T-helper 22 cell (primary cell): ENCODE measurements around the gene APOL1.
A peak's percentile ranks its signal among the peaks of the same experiment; 100 is the strongest.
"Not testable (repeated sequence)": the region's sequence is repeated elsewhere in the genome, so short reads cannot be mapped to it uniquely, and the experiment has no call there.

ENCODE experiments used
- DNase-seq: peaks from one replicate; pipeline ENCODE4 v3.0.0-alpha.2; 2020; ENCODE audit warnings: low read depth

Gene APOL1

DNA sequence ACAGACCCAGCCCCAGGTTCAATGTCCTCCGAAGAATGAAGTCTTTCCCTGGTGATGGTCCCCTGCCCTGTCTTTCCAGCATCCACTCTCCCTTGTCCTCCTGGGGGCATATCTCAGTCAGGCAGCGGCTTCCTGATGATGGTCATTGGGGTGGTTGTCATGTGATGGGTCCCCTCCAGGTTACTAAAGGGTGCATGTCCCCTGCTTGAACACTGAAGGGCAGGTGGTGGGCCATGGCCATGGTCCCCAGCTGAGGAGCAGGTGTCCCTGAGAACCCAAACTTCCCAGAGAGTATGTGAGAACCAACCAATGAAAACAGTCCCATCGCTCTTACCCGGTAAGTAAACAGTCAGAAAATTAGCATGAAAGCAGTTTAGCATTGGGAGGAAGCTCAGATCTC is 14.1 kb downstream of the APOL1 start:
- no peak for DNase-seq

DNA sequence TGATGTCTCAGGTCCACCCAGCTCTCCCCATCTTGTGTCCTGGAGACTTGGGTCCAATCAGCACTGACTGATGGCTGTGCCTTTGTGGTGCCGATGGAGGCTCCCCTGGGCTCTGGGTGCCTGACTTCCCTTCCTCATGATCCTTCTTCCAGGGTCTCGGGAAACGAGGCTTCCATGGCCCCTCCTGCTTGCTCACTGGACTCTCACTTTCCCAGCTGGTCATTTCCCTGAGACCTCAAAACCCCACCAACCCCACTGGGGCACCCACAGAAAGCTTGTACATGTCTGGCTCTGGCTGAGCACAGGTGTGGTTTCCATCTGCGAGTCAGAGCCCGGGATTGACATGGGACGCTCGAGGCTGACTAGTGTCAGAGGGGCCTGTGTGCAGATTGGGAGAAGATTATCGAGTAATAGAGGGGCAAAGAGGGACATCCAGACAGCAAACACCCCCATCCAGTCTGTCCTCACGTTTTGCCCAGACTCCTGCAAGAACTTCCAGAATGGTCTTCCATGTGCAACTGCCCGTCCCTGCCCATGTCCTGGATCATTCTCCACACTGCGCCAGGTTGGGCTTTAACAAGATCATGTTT is 15.1 kb downstream of the APOL1 start:
- DNase-seq = no peak

DNA sequence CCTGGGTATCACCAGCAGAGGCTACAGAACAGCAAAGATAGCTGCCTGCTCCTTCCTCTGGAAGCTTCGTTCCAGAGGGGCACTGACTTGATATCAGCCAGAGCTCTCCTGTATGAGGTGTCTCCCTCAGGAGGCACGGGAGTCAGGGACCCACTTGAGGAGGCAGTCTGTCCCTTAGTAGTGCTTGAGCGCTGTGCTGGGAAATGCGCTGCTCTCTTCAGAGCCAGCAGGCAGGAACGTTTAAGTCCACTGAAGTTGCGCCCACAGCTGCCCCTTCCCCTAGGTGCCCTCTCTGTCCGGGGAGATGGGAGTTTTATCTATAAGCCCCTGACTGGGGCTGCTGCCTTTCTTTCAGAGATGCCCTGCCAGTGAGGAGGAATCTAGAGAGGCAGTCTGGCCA is 18.3 kb downstream of the APOL1 start:
- DNase-seq = not testable (repeated sequence)

DNA sequence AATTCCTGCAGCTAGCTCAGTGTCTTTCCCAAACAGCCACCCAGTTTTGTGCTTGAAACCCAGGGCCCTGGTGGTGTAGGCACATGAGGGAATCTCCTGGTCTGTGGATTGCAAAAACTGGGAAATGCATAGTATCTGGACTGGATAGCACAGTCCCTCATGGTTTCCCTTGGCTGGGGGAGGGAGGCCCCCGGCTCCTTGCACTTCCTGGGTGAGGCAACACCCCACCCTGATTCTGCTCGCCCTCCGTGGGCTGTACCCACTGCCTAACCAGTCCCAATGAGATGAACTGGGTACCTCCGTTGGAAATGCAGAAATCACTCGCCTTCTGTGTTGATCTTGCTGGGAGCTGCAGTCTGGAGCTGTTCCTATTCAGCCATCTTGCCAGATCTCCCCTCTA is 19.0 kb downstream of the APOL1 start:
- DNase-seq = not testable (repeated sequence)

DNA sequence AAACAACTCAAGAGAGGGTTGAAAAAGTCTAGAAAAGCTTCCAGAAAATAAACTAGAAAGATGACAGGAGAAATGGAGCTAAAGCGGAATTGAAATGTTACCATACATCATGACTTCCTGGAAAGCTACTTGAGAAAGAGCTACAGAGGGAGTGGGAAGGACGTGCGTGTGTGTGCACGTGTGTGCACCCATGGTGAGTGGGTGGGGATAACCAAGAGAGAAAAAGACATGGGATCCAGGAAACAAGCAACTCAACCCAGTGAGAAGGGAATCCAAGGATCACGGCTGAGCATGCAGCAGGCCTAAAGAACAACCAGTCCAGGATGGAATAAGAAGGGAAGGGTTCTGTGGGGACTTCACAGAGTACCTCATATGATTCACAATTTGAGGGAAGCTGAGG is 21.6 kb downstream of the APOL1 start:
- DNase-seq = no peak

DNA sequence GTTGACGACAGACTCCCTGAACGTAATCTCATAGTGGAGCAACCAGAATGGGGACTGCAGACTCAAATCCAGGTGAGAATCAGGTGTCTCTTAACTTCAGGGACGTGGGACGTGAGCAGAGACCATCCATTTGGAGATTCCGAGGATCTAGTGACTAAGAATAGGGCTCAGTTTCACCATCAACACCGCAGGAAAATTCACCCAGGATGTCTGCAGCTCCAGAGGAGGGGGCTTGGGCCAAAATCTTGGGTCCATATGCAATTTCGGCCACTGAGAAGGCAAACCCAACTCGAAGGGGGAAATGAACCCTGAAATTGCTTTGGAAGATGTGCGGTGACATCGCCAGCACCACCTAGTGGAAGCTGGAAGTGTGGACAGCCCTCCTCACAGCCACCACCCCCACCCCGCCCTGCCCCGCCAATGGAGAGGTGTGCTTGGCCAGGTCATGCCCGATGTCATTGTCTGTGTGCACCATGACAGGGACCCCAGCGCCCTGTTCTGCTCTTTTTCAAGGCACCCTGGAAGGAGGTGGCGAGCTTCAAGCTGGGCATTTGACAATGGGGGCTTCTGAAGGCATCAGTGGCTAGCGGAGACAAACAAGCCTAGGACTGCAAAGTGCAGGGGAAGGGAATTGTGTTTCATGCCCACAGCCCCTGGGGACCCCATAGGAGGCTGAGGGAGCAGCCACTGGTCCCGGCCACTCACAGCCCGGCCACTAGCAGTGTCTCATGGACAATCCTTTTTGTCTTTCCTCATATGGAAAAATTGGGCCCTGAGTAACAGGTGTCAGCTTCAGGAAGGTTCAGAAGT is 24.8 kb downstream of the APOL1 start:
- DNase-seq = peak; percentile 43

DNA sequence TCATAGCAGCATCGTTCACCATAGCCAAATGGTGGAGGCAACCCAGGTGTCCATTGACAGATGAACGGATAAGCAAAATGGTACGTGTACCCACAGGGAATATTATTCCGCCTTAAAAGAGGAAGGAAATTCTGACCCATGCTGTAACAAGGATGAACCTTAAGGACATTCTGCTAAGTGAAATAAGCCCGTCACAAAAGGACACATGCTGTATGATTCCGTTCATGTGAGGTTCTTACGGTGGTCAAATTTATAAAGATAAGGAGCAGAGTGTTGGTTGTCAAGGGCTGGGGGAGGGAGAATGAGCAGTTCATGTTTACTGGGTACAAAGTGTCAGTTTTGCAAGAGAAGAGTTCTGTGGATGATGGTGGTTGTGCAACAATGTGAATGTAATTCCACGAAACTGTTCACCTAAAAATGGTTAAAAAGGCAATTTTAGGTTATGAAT is 26.3 kb downstream of the APOL1 start:
- DNase-seq = no peak

DNA sequence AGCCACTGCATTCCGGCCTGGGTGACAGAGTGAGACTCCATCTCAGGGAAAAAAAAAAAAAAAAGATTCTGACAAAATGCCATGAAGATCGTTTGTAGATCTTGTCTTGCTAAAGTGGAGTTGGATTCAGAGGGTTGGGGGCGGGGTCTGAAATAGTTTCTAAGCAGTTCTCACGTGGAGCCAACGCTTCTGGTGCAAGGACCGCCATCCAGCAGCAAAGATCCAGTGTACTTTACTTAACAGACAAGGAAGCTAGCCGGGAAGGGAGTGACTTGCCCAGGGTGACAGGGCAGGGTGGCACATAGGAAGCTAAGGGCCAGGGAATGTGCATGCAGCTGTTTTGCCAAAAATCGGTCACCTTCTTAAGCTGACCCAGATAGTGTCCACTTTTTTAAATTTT is 27.4 kb downstream of the APOL1 start:
- DNase-seq = no peak

DNA sequence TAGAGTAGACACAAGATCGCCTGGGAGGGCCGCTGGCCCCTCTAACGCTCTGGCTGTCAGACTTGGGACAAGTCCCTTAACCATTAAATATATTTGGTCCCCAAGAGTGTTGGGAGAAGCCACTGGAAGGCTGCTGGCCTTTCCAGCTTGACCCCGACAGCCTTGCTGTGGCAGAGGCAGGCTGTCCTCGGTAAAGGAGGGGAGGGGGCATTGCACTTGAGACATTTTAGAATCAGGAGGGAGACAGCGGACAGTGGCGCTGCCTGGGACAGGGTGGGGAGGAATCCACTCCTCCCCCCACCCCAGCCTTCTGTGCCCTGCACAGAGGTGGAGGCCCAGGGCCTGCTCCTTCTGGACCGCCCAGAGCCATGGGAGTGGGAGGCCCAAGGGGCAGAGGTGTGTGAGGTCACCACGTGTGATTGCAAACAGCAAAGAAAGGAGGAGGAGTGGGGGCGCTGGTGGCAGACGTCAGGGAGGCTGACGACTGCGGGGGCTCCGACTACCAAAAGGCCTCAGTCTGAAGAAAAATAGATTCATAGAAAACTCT is 28.9 kb downstream of the APOL1 start:
- DNase-seq = no peak

DNA sequence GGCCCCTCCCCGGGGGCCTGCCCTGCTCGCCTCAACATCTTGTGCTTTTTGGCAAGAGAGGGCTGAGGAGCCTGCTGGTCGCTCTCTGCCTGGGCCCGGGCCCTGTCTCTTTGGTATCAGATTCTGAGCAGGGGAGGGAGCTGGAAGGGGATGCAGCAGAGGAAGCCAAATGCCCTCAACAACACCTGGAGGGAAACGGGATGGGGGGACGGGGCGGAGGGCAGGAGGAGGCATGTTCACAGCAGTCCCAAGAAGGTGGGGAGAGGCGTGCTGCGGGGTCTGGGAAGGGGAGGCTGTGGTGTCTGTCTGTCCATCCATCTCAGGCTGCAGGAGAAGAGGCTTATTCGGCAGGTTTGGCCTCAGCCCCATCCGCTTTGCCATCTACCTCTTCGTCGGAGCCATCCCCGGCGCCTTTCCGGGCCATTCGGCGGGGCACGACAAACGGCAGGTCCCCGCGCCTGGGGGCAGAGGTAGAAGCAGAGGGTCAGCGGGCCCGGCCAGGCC is 29.4 kb downstream of the APOL1 start:
- no peak for DNase-seq

DNA sequence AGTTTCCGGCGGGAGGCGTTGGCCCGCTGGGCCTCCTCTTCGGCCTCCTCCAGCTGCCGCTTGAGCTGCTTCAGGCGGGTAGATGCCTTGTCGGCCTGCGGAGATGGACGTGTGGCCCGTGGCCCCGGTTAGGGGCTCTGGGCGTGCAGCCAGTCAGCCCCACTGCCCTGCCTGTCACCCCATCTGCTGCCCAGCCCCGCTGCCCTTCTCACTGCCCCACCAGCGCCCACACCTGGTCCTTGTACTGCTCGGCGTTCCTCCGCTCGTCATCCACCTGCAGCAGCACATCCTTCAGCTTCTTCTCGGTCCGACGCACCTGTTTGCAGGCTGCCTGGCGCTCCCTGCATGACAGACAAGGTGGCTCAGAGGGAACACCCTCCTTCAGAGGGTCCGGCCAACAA is 31.2 kb downstream of the APOL1 start:
- no peak for DNase-seq

DNA sequence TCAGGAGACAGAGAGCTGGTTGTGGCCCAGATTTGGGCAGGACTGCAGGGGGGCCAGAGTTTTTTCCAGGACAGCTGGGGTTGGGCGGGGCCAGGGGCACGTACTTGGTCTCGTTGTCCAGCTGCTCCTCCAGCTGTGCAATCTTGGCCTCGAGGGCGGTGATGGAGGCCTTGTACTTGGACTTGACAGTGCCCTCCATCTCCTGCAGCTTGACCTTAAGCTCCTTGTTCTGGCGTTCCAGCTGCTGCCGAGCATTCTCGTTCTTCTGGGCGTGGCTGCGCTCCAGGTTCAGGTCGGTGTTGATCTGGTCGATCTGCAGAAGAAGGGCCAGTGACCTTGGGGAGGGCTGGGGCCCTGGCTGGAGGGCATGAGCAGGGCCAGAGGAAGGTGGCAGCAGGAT is 32.1 kb downstream of the APOL1 start:
- DNase-seq = no peak

DNA sequence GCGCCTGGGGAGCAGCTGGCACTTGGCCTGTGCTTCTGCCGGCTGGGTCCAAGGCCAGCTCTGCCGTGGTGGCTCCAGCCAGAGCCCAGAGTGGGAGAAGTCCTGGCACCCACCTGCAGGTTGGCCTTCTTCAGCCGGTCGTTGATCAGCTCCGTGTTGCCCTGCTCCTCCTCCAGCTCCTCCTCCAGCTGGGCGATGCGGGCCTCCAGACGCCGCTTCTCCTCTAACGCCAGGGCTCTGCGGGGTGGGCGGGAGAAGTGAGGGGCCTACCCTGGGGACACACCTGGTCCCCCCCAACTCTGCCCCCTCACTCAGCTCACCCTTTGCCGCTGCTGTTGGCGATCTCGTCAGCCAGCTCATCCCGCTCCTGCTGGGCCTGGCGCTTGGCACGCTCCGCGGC is 32.6 kb downstream of the APOL1 start:
- DNase-seq = no peak

DNA sequence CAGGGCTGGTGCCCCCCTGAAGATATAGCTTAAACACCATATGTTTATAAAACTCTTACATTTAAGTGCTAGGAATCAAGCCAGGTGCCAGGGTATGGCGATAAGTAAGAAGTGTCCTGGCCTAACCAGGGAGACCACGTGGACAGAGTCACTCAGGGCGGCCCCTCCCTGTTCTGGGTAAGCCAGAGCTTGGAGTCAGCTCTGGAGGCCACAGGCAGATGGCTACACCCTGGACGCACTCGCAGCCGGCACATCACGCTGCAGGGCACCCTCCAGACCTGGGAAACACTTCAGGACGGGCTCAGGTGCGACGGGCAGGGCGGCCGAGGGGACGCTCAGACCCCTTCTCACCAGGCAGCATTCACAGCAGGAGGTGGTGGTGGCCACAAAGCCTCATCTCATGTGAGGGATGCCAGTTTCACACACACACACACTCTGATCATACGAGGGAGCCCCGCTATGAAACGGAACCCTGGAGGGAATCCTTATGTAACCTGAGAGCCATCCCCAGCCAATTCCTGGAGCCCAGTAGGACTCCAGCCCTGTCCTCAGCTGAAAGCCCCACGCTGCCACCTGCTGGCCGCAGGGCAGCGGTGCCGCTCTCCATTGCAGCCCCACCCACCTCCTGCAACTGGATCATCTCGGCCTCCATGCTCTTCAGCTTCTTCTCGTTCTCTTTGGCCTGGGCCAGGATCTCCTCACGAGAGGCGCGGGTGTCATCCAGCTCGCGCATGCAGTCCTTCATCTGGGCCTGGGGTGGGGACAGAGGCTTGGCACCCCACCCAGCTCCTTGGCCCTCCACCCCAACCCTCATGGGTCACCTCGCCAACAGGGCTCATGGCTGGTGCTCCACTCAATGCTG is 33.4 kb downstream of the APOL1 start:
- peak; percentile 29 for DNase-seq

DNA sequence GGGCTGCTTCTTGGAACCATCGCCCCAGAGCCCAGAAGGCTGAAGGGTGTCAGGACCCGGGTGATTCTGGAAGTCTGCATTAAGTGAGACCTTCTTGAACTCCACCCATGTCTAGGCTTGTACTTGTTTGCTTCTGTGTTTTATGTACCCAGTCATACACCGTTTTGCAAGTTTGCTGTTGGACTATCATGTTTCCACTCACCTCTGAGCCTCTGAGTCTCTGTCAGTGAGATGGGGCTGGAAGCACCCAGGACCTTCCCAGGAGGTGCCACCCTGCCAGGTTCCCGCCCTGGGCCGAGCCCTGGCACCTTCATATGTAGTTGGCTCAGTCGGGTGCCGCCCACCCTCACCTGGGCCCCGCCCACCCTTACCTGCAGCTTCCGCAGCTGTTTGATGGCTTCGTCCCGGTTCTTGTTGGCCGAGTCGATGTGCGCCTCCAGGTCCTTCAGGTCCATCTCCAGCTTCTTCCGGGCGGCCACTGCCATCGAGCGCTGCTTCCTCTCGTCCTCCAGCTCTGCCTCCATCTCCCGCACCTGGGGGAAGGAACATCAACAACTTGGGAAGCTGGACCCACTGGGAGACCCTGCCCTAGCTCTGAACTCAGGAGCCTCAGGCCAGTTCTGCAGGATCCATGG is 35.1 kb downstream of the APOL1 start:
- DNase-seq = no peak

DNA sequence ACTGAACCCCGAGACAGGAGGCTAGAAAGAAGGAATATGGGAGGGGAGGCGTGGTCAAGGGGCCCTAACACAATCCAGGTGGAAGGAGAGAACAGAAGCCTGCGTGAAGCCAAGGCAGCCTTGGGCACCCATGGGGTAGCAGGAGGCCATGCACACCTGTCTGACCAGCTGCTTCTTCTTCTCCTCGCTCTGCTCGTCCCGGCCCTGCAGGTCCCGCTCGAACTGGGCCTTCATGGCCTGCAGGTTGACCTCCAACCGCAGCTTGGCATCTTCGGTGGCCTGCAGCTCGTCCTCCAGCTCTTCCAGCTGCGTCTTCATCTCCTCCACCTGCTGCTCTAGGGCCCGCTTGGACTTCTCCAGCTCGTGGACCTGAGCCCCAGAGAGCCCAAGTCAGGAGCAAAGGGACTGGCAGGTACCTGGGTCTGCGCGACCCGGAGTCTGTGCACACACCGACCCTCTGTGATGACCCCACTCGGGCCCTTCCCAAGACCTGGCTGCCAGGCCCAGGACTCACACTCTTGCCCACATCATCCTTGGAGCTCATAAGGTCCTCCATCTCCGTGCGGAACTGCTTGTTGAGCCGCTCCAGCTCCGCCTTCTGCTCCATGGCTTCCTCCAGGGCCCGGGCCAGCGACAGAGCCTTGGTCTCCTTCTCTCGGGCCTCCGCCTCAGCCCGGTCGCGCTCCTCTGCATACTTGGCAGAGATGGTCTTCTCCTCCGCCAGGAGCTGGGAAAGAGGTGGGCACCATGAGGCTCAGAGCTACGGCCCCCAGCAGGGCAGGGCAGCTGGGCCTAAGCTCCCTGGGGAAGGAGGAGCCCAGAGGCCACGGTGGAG is 35.9 kb downstream of the APOL1 start:
- DNase-seq = no peak

DNA sequence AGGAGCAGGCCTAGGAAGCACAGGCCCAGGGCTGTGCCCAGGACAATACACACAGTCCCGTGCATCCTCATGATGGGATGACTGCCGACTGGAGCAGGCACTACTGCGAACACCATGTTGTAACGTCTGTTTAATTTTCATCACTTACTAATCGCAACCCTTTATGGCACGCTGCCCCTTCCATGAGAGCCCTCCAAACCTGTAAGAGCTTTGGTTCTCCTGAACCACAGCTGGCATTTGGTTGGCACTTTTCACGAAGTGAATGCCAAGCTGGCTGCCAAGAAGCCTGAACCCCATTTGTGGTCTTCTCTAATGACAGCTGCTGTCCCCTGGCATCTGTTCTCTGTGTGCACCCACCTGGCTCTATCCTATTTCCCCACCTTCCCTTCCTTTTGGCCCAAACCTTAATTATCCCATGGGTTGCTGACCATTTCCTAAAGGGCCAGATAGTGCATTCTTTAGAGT is 36.5 kb downstream of the APOL1 start:
- DNase-seq = no peak

DNA sequence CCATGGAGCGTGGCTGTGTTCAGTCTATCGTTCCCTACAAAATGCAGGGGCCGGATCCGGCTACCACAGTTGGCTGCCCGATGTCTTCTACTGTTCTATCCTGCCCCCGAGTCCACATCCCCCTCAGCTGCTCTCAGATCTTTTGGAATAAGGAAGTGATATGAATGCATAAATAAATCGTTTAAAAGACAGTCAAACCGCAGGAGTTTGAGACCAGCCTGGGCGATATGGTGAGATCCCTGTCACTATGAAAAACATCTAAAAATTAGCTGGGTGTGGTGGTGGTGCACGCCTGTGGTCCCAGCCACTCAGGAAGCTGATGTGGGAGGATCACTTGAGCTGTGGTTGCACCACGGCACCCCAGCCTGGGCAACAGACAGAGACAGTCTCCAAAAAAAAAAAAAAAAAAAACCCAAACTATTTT is 37.0 kb downstream of the APOL1 start:
- peak; percentile 61 for DNase-seq

DNA sequence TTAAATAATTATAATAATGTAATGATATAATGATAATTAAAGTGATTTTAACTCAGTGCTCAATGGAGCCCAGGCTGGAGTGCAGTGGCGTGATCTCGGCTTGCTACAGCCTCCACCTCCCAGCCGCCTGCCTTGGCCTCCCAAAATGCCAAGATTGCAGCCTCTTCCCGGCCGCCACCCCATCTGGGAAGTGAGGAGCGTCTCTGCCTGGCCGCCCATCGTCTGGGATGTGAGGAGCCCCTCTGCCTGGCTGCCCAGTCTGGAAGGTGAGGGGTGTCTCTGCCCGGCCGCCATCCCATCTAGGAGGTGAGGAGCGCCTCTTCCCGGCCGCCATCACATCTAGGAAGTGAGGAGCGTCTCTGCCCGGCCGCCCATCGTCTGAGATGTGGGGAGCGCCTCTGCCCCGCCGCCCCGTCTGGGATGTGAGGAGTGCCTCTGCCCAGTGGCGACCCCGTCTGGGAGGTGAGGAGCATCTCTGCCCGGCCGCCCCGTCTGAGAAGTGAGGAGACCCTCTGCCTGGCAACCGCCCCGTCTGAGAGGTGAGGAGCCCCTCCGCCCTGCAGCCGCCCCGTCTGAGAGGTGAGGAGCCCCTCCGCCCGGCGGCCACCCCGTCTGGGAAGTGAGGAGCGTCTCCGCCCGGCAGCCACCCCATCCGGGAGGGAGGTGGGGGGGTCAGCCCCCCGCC is 37.6 kb downstream of the APOL1 start:
- DNase-seq = not testable (repeated sequence)
